Stimulated activated CD8-positive, alpha-beta memory T cell treated with anti-CD3 and anti-CD28 coated beads, Interleukin-15, amount 100 ng/mL, for 4 hours (primary cell): ENCODE measurements around the gene GYPB.
"Not testable (repeated sequence)": the region's sequence is repeated elsewhere in the genome, so short reads cannot be mapped to it uniquely, and the experiment has no call there.

Experiments
- DNase-seq, 2 donors: peaks; one replicate each; pipeline ENCODE4 v3.0.0-alpha.2; 2020; ENCODE audit warnings: low read depth in 2 of 2

Gene GYPB

GRCh38 chr4:144019277-144019676 is at the start of gene GYPB:
Gene GYPB, minus strand, starts transcription at chr4:144019380. Its CDS starts 93 bp downstream, at chr4:144019287.
- not testable (repeated sequence) for DNase-seq

- DNase-seq, result not testable (repeated sequence)
Observed at GRCh38 chr4:144061556-144061955, 42.4 kb upstream of the GYPB start.

GRCh38 chr4:144060234-144060859 is 41.2 kb upstream of the GYPB start:
- DNase-seq, result not testable (repeated sequence)

GRCh38 chr4:144056800-144057199 is 37.6 kb upstream of the GYPB start:
- DNase-seq, result no peak

- DNase-seq, result not testable (repeated sequence)
Observed at GRCh38 chr4:144055336-144055735, 36.2 kb upstream of the GYPB start.

- DNase-seq, result not testable (repeated sequence)
Observed at GRCh38 chr4:144051494-144051893, 32.3 kb upstream of the GYPB start.

GRCh38 chr4:144050631-144051030 is 31.5 kb upstream of the GYPB start:
- not testable (repeated sequence) for DNase-seq

- not testable (repeated sequence) for DNase-seq
Observed at GRCh38 chr4:144049495-144050424, 30.6 kb upstream of the GYPB start.

GRCh38 chr4:144044936-144045335 is 25.8 kb upstream of the GYPB start:
- not testable (repeated sequence) for DNase-seq

GRCh38 chr4:144032580-144032979 is 13.4 kb upstream of the GYPB start:
- DNase-seq, result not testable (repeated sequence)

GRCh38 chr4:144031875-144032274 is 12.7 kb upstream of the GYPB start:
- not testable (repeated sequence) for DNase-seq

- DNase-seq, result not testable (repeated sequence)
Observed at GRCh38 chr4:144031369-144031768, 12.2 kb upstream of the GYPB start.

- DNase-seq, result not testable (repeated sequence)
Observed at GRCh38 chr4:144030708-144031107, 11.5 kb upstream of the GYPB start.

GRCh38 chr4:144026682-144027081 is 7.5 kb upstream of the GYPB start:
- DNase-seq, result not testable (repeated sequence)

- not testable (repeated sequence) for DNase-seq
Observed at GRCh38 chr4:144024399-144025053, 5.3 kb upstream of the GYPB start.

- not testable (repeated sequence) for DNase-seq
Observed at GRCh38 chr4:144022772-144023400, 3.7 kb upstream of the GYPB start.

GRCh38 chr4:144021336-144021990 is 2.3 kb upstream of the GYPB start:
- not testable (repeated sequence) for DNase-seq

- DNase-seq, result not testable (repeated sequence)
Observed at GRCh38 chr4:144018223-144019000, 768 bp downstream of the GYPB start.

- not testable (repeated sequence) for DNase-seq
Observed at GRCh38 chr4:144017271-144017670, 1.9 kb downstream of the GYPB start.

GRCh38 chr4:144016057-144016605 is 3.0 kb downstream of the GYPB start:
- not testable (repeated sequence) for DNase-seq
